ENCODE measurements around the gene SMIM20. TPM values are rescaled to one million over a fixed set of nuclear protein-coding genes. Genes with fewer than 3 reads are reported as not detected.

Gene SMIM20
- total RNA-seq, 6 experiments from 2014 or later: 18.9 to 26.7 (median 22.0) TPM

DNA sequence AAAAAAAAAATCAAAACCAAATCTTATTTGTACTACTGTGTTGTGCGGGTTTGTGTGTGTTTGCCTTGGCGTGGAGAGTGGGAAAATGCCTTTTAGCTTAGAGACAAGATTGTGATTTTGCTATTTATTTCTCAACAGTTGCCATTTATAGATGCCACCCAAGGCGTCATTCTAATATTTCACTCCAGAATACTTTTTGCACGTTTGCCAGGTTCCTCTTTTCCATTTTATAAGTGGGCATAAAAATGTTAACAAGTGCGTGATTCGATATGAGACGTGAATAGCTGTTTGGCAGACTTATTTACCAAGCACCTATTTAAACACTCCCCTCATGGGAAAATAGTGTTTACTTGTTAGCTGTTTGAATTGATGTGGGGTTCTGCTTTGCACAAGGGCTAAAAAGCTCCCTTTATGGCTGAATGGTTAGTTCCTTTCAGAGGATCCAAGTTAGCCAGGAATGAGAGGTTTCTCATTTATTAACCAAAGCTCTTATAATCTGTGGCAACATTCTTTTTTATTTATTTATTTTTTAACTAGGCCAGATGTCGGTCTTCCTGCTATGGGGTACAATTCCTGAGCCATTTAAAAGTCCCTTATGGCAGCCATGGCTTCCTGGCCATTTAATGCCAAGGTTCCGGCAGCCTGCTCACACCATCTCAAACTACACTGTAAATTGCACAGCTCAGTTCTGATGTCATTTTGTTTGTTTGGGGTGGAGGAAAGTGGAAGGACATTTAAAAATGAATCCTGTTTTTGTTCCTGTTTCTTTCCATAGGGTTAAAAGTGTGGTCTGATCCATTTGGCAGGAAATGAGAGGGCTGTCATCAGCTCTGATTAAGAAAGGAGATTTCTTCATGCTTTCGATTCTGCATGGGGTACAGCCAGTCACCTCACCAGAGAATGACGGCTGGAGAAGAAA is 14.6 kb downstream of the SMIM20 start:
- H3K9me3 Mint-ChIP-seq: no peaks in the 10 kb centered on the region
- peak overlapping the region; percentile 53 for H3K4me3 Mint-ChIP-seq
- H3K4me1 Mint-ChIP-seq (ENCODE audit: low read depth): peaks cover 19% of the 10 kb centered on the region
- peaks cover 9% of the 10 kb centered on the region; the same call in 1 of the 2 replicates for H3K36me3 Mint-ChIP-seq (ENCODE audit: low read depth)
- TF ChIP-seq, protein P1, sequence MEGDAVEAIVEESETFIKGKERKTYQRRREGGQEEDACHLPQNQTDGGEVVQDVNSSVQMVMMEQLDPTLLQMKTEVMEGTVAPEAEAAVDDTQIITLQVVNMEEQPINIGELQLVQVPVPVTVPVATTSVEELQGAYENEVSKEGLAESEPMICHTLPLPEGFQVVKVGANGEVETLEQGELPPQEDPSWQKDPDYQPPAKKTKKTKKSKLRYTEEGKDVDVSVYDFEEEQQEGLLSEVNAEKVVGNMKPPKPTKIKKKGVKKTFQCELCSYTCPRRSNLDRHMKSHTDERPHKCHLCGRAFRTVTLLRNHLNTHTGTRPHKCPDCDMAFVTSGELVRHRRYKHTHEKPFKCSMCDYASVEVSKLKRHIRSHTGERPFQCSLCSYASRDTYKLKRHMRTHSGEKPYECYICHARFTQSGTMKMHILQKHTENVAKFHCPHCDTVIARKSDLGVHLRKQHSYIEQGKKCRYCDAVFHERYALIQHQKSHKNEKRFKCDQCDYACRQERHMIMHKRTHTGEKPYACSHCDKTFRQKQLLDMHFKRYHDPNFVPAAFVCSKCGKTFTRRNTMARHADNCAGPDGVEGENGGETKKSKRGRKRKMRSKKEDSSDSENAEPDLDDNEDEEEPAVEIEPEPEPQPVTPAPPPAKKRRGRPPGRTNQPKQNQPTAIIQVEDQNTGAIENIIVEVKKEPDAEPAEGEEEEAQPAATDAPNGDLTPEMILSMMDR (IDR thresholded peaks at IDR 0.05): no peak
- DNase-seq: no peak
- no peaks in the 10 kb centered on the region; the same call in 1 of the 2 replicates for H3K27me3 Mint-ChIP-seq (ENCODE audit: insufficient read depth)
- H3K27ac Mint-ChIP-seq: peak overlapping the region; percentile 31

DNA sequence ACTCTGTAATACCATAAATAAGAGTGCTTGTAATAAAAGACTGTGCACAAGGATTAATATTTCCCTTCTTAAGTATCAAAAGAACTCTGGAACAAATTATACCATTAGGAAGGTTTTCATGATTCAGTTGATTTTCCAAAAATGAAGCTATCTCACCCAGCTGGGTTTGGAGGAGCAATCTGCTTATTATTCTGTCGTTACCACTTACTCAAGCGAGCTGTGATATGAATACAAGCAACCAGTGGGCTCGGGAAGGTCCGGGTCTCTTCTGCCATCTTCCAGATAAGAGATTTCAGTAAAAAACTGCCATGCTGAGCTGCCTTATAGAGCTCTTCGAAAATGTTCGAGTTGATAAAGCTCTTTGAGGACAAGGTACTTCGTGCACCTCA is 15.3 kb downstream of the SMIM20 start:
- peak overlapping the region; percentile 31; the same call in 1 of the 2 replicates for H3K27ac Mint-ChIP-seq
- H3K36me3 Mint-ChIP-seq (ENCODE audit: low read depth): peaks cover 9% of the 10 kb centered on the region; the same call in 1 of the 2 replicates
- no peak for DNase-seq
- H3K4me1 Mint-ChIP-seq (ENCODE audit: low read depth): peaks cover 19% of the 10 kb centered on the region
- H3K27me3 Mint-ChIP-seq (ENCODE audit: insufficient read depth): no peaks in the 10 kb centered on the region; the same call in 1 of the 2 replicates
- TF ChIP-seq, protein P1 (IDR thresholded peaks at IDR 0.05): no peak
- H3K9me3 Mint-ChIP-seq: no peaks in the 10 kb centered on the region
- peak overlapping the region; percentile 53 for H3K4me3 Mint-ChIP-seq

DNA sequence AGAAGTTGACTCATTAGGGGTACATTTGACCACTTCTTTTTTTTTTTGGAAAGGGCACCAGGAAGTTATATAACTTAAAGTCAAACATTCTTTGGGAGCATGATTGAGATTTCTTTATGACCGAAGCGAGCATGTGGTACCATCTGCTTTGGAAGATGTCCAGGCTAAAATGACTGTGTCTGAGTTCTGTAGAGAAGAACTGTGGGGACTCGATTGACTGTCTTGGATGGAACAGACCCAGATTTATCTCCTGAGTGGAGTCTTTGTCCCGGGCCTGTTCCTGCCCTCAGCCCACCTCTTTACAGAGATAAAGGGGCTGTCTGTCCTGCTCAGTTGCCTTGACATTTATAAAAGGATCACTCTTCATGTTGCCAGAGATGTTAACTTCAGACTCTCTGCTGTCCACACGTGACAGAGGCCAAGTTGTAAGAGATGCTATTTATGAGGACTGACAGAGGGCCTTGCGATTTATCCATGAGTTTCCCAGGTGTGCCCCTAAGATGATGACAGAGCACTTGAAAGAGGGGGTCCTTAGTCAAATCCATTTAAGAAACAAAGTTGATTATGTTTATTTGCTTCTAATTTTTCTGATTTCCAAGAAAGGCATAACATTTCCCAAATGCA is 16.8 kb downstream of the SMIM20 start:
- peaks cover 9% of the 10 kb centered on the region; the same call in 1 of the 2 replicates for H3K36me3 Mint-ChIP-seq (ENCODE audit: low read depth)
- no peaks in the 10 kb centered on the region for H3K9me3 Mint-ChIP-seq
- TF ChIP-seq, protein P1 (IDR thresholded peaks at IDR 0.05): no peak
- H3K27ac Mint-ChIP-seq: no peak overlapping the region
- no peak for DNase-seq
- peaks cover 19% of the 10 kb centered on the region for H3K4me1 Mint-ChIP-seq (ENCODE audit: low read depth)
- H3K27me3 Mint-ChIP-seq (ENCODE audit: insufficient read depth): no peaks in the 10 kb centered on the region; the same call in 1 of the 2 replicates
- no peak overlapping the region for H3K4me3 Mint-ChIP-seq

DNA sequence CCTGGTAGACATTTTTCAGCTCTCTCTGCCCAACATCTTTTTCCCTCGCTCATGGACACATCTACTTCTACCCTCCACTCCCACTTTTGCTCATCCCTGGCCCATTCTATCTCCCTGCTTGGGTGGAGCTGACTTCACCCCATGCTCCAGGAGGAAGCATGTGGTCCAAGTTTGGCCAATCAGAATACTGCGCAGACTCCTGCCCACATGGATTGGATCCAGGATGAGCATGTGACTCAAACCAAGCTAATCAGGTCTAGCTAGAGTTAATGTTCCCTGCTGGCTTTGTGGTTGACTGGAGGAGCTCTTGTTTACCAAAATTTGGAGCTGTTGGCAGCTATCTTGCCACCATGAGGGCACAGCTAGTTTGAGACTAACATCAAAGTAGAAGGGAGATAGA is 22.7 kb downstream of the SMIM20 start:
- 0 out of 2 replicates have a peak, but pooled peaks cover 9% of the 10 kb centered on the region for H3K36me3 Mint-ChIP-seq (ENCODE audit: low read depth)
- no peak overlapping the region for H3K27ac Mint-ChIP-seq
- no peak overlapping the region for H3K4me3 Mint-ChIP-seq
- TF ChIP-seq, protein P1 (IDR thresholded peaks at IDR 0.05): no peak
- peaks cover 8% of the 10 kb centered on the region for H3K27me3 Mint-ChIP-seq (ENCODE audit: insufficient read depth)
- peaks cover 21% of the 10 kb centered on the region for H3K4me1 Mint-ChIP-seq (ENCODE audit: low read depth)
- H3K9me3 Mint-ChIP-seq: no peaks in the 10 kb centered on the region
- no peak for DNase-seq

DNA sequence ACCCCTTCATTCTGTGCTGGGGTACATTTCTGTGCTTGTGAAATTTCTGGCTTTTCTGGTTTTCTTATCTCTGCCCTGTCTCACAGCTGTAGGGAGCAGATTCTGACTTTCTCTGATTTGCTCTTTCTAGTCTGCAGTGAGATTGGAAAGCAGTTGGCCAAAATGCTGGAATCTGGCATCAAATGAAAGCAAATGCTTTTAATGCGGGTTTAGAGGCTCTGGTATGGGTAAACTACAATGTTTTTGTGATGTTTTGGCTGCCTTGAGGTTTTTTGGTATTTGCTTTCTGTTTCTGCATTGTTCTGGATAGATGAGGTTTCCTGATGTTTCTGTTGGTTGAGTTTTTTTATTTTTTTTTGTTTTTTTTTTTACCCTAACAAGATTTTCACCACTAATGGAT is 23.8 kb downstream of the SMIM20 start:
- peaks cover 21% of the 10 kb centered on the region for H3K4me1 Mint-ChIP-seq (ENCODE audit: low read depth)
- H3K9me3 Mint-ChIP-seq: no peaks in the 10 kb centered on the region
- TF ChIP-seq, protein P1 (IDR thresholded peaks at IDR 0.05): no peak
- DNase-seq: peak; percentile 40
- peak overlapping the region; percentile 66 for H3K4me3 Mint-ChIP-seq
- peaks cover 19% of the 10 kb centered on the region for H3K27me3 Mint-ChIP-seq (ENCODE audit: insufficient read depth)
- 0 out of 2 replicates have a peak, but pooled peaks cover 9% of the 10 kb centered on the region for H3K36me3 Mint-ChIP-seq (ENCODE audit: low read depth)
- peak overlapping the region; percentile 73 for H3K27ac Mint-ChIP-seq
